ENCODE measurements around the gene ABCG5.

ABCG5 gene

GRCh38 chr2:43800894-43801293, 37.7 kb downstream of the ABCG5 start:
- H3K79me1 ChIP-seq (ENCODE audit: low read length) = no peaks in the 10 kb centered on the region
- no peak overlapping the region for H2BK5ac ChIP-seq (ENCODE audit: low read length)
- H3K79me2 ChIP-seq (ENCODE audit: control insufficient read depth, insufficient read depth, low read length) = no peaks in the 10 kb centered on the region
- H3K18ac ChIP-seq (ENCODE audit: low read length) = no peak overlapping the region
- H3K27me3 ChIP-seq (ENCODE audit: insufficient read depth, low read length, poor library complexity) = no peaks in the 10 kb centered on the region
- H2BK15ac ChIP-seq (replicated peaks; ENCODE audit: low read depth) = no peak overlapping the region
- no peaks in the 10 kb centered on the region for H3K36me3 ChIP-seq (ENCODE audit: control insufficient read depth, insufficient read depth, low read length)
- no peak overlapping the region for H4K8ac ChIP-seq (ENCODE audit: low read depth, low read length)
- no peak for DNase-seq
- H3K56ac ChIP-seq (ENCODE audit: low read length) = no peak overlapping the region
- no peak overlapping the region for H3K4me2 ChIP-seq (ENCODE audit: low read length)
- H3K27ac ChIP-seq (ENCODE audit: low read depth, low read length) = no peak overlapping the region
- no peak overlapping the region for H2BK120ac ChIP-seq (ENCODE audit: low read depth, low read length)
- H3K4me3 ChIP-seq (ENCODE audit: low read length) = no peak overlapping the region
- H3K4me1 ChIP-seq (ENCODE audit: control insufficient read depth, low read depth, low read length) = no peaks in the 10 kb centered on the region
- no peak overlapping the region for H3K23ac ChIP-seq (ENCODE audit: low read length)
- H4K5ac ChIP-seq (ENCODE audit: low read length) = no peak overlapping the region
- no peak overlapping the region for H3K9ac ChIP-seq (ENCODE audit: low read length)
- H2AK5ac ChIP-seq (ENCODE audit: low read length) = no peak overlapping the region
- no peak overlapping the region for H3K4ac ChIP-seq (ENCODE audit: low read depth, low read length)

- no peak overlapping the region for H3K23ac ChIP-seq (ENCODE audit: low read length)
- H4K8ac ChIP-seq (ENCODE audit: low read depth, low read length) = no peak overlapping the region
- no peak overlapping the region for H3K4me2 ChIP-seq (ENCODE audit: low read length)
- H3K36me3 ChIP-seq (ENCODE audit: control insufficient read depth, insufficient read depth, low read length) = no peaks in the 10 kb centered on the region
- H3K4me1 ChIP-seq (ENCODE audit: control insufficient read depth, low read depth, low read length) = no peaks in the 10 kb centered on the region
- H2BK15ac ChIP-seq (replicated peaks; ENCODE audit: low read depth) = no peak overlapping the region
- no peak overlapping the region for H3K4ac ChIP-seq (ENCODE audit: low read depth, low read length)
- no peak overlapping the region for H3K4me3 ChIP-seq (ENCODE audit: low read length)
- WGBS (ENCODE audit: extremely low coverage, insufficient coverage, low lambda C conversion rate) = no CpG with 5 or more reads among the region's 4 CpGs
- DNase-seq = peak; percentile 12
- H3K18ac ChIP-seq (ENCODE audit: low read length) = no peak overlapping the region
- no peak overlapping the region for H4K5ac ChIP-seq (ENCODE audit: low read length)
- no peaks in the 10 kb centered on the region for H3K27me3 ChIP-seq (ENCODE audit: insufficient read depth, low read length, poor library complexity)
- no peak overlapping the region for H2AK5ac ChIP-seq (ENCODE audit: low read length)
- no peaks in the 10 kb centered on the region for H3K79me2 ChIP-seq (ENCODE audit: control insufficient read depth, insufficient read depth, low read length)
- H3K56ac ChIP-seq (ENCODE audit: low read length) = no peak overlapping the region
- no peaks in the 10 kb centered on the region for H3K79me1 ChIP-seq (ENCODE audit: low read length)
- no peak overlapping the region for H3K9ac ChIP-seq (ENCODE audit: low read length)
- no peak overlapping the region for H3K27ac ChIP-seq (ENCODE audit: low read depth, low read length)
- no peak overlapping the region for H2BK120ac ChIP-seq (ENCODE audit: low read depth, low read length)
- no peak overlapping the region for H2BK5ac ChIP-seq (ENCODE audit: low read length)
Measured at GRCh38 chr2:43798300-43798699, 40.3 kb downstream of the ABCG5 start.

DNA sequence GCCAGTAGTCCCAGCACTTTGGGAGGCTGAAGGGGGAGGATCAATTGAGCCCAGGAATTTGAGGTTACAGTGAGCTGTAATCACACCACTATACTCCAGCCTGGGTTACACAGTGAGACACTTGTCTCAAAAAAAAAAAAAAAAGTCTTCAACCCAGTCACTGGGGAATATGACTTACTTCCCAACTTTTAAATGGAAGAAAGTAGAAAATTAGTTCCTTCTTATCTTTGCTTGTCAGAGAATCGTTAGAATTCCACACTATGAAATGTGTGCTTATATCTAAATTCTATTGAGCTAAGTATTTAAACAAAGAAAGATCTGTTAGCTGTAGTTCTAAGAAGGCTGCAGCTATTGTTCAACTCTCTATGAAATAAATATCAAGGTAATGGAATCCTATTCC, 42.4 kb downstream of the ABCG5 start:
- Histone ChIP-seq H3K4me3 (ENCODE audit: low read length) (no peak overlapping the region), H3K9ac (ENCODE audit: low read length) (no peak overlapping the region), H3K79me2 (ENCODE audit: control insufficient read depth, insufficient read depth, low read length) (no peaks in the 10 kb centered on the region), H2AK5ac (ENCODE audit: low read length) (no peak overlapping the region), H3K79me1 (ENCODE audit: low read length) (no peaks in the 10 kb centered on the region), H3K27me3 (ENCODE audit: insufficient read depth, low read length, poor library complexity) (no peaks in the 10 kb centered on the region), H2BK5ac (ENCODE audit: low read length) (no peak overlapping the region), H3K18ac (ENCODE audit: low read length) (no peak overlapping the region), H4K5ac (ENCODE audit: low read length) (no peak overlapping the region), H3K56ac (ENCODE audit: low read length) (no peak overlapping the region), H4K8ac (ENCODE audit: low read depth, low read length) (no peak overlapping the region), H2BK120ac (ENCODE audit: low read depth, low read length) (no peak overlapping the region), H3K4me1 (ENCODE audit: control insufficient read depth, low read depth, low read length) (no peaks in the 10 kb centered on the region), H3K36me3 (ENCODE audit: control insufficient read depth, insufficient read depth, low read length) (no peaks in the 10 kb centered on the region), H3K4me2 (ENCODE audit: low read length) (no peak overlapping the region), H3K23ac (ENCODE audit: low read length) (no peak overlapping the region), H2BK15ac (replicated peaks; ENCODE audit: low read depth) (no peak overlapping the region), H3K4ac (ENCODE audit: low read depth, low read length) (no peak overlapping the region), H3K27ac (ENCODE audit: low read depth, low read length) (no peak overlapping the region)
- no peak for DNase-seq
- WGBS (ENCODE audit: extremely low coverage, insufficient coverage, low lambda C conversion rate) = no CpG with 5 or more reads among the region's 1 CpG

DNA sequence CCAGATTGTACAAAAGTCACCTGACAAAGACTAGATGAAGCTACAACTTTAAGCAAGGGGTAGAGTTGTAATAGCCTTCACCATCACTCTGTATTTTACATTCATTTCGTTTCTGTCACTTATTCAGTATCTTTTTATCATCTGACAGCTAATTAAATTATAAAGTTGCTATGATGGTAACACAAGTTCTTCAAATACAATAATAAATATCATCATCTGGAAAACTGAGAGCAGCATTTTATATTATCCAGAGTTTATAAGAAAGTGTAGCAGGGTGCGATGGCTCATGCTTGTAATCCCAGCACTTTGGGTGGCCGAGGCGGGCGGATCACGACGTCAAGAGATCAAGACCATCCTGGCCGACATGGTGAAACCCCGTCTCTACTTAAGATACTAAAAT, 43.7 kb downstream of the ABCG5 start:
- DNase-seq = no peak
- H3K56ac ChIP-seq (ENCODE audit: low read length) = no peak overlapping the region
- H3K79me1 ChIP-seq (ENCODE audit: low read length) = no peaks in the 10 kb centered on the region
- no peak overlapping the region for H3K9ac ChIP-seq (ENCODE audit: low read length)
- H3K4me3 ChIP-seq (ENCODE audit: low read length) = no peak overlapping the region
- no peak overlapping the region for H2BK120ac ChIP-seq (ENCODE audit: low read depth, low read length)
- no peak overlapping the region for H4K8ac ChIP-seq (ENCODE audit: low read depth, low read length)
- no peak overlapping the region for H3K23ac ChIP-seq (ENCODE audit: low read length)
- no peak overlapping the region for H3K4me2 ChIP-seq (ENCODE audit: low read length)
- H3K27me3 ChIP-seq (ENCODE audit: insufficient read depth, low read length, poor library complexity) = no peaks in the 10 kb centered on the region
- no peak overlapping the region for H2BK15ac ChIP-seq (replicated peaks; ENCODE audit: low read depth)
- H3K4ac ChIP-seq (ENCODE audit: low read depth, low read length) = no peak overlapping the region
- H4K5ac ChIP-seq (ENCODE audit: low read length) = no peak overlapping the region
- no peak overlapping the region for H3K27ac ChIP-seq (ENCODE audit: low read depth, low read length)
- no peaks in the 10 kb centered on the region for H3K4me1 ChIP-seq (ENCODE audit: control insufficient read depth, low read depth, low read length)
- no peak overlapping the region for H2AK5ac ChIP-seq (ENCODE audit: low read length)
- H2BK5ac ChIP-seq (ENCODE audit: low read length) = no peak overlapping the region
- H3K79me2 ChIP-seq (ENCODE audit: control insufficient read depth, insufficient read depth, low read length) = no peaks in the 10 kb centered on the region
- no CpG with 5 or more reads among the region's 9 CpGs for WGBS (ENCODE audit: extremely low coverage, insufficient coverage, low lambda C conversion rate)
- H3K18ac ChIP-seq (ENCODE audit: low read length) = no peak overlapping the region
- no peaks in the 10 kb centered on the region for H3K36me3 ChIP-seq (ENCODE audit: control insufficient read depth, insufficient read depth, low read length)

DNA sequence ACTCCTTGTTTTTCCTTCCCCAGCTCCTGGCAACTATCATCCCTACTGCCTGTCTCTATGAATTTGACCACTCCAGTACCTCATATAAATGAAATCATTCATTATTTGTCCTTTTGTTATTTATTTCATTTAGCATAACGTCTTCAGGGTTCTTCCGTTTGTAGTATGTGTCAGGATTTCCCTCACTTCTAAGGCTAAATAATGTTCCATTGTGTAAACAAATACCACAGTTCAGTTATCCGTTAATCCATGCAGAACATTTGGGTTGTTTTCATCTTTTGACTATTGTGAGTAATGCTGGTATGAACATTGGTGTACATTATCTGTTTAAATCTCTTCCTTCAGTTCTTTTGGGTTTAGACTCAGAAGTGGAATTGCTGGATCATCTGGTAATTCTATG, 46.0 kb downstream of the ABCG5 start:
- Histone ChIP-seq H2BK15ac (replicated peaks; ENCODE audit: low read depth) (no peak overlapping the region), H3K27me3 (ENCODE audit: insufficient read depth, low read length, poor library complexity) (no peaks in the 10 kb centered on the region), H3K18ac (ENCODE audit: low read length) (no peak overlapping the region), H3K4me3 (ENCODE audit: low read length) (no peak overlapping the region), H4K8ac (ENCODE audit: low read depth, low read length) (no peak overlapping the region), H3K36me3 (ENCODE audit: control insufficient read depth, insufficient read depth, low read length) (no peaks in the 10 kb centered on the region), H3K56ac (ENCODE audit: low read length) (no peak overlapping the region), H2BK120ac (ENCODE audit: low read depth, low read length) (no peak overlapping the region), H3K4me1 (ENCODE audit: control insufficient read depth, low read depth, low read length) (no peaks in the 10 kb centered on the region), H2AK5ac (ENCODE audit: low read length) (no peak overlapping the region), H3K9ac (ENCODE audit: low read length) (no peak overlapping the region), H3K23ac (ENCODE audit: low read length) (no peak overlapping the region), H3K79me1 (ENCODE audit: low read length) (no peaks in the 10 kb centered on the region), H3K4ac (ENCODE audit: low read depth, low read length) (no peak overlapping the region), H3K27ac (ENCODE audit: low read depth, low read length) (no peak overlapping the region), H3K79me2 (ENCODE audit: control insufficient read depth, insufficient read depth, low read length) (no peaks in the 10 kb centered on the region), H3K4me2 (ENCODE audit: low read length) (no peak overlapping the region), H2BK5ac (ENCODE audit: low read length) (no peak overlapping the region), H4K5ac (ENCODE audit: low read length) (no peak overlapping the region)
- no peak for DNase-seq
- WGBS (ENCODE audit: extremely low coverage, insufficient coverage, low lambda C conversion rate) = no CpG with 5 or more reads among the region's 3 CpGs

DNA sequence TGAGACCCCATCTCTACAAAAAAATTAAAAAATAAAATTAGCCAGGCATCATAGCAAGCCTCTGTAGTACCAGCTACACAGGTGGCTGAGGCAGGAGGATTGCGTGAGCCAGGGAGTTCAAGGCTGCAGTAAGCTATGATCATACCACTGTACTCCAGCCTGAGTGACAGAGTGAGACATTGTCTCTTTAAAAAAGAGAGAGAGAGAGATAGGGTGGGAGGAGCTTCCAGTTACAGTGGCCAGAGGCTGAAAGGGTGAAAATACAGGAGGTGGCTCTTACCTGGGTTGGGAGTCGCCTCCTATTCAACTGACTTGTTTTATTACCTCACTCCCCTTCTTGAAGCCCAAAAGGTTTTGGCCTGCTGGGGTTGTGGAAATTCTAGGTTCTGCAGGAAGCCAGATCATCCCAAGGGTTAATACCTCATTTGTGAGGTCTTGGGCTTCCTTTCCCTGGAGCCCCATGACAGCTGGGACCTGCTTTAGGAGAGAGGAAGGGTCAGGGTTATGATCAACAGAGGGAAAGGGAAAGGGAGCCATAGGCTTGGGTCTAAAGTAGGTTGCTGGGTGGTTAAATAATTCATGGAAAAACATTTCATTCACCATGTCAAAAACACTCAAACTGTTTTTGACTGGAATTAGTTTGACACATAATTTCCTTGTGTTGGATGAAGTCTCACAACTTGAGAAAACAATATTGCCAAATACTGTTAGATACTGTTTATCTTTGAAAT, 47.4 kb downstream of the ABCG5 start:
- no peak for DNase-seq
- Histone ChIP-seq H2BK15ac (replicated peaks; ENCODE audit: low read depth) (no peak overlapping the region), H3K27me3 (ENCODE audit: insufficient read depth, low read length, poor library complexity) (no peaks in the 10 kb centered on the region), H4K5ac (ENCODE audit: low read length) (no peak overlapping the region), H2BK5ac (ENCODE audit: low read length) (no peak overlapping the region), H3K4me2 (ENCODE audit: low read length) (no peak overlapping the region), H3K36me3 (ENCODE audit: control insufficient read depth, insufficient read depth, low read length) (no peaks in the 10 kb centered on the region), H2BK120ac (ENCODE audit: low read depth, low read length) (no peak overlapping the region), H3K4me3 (ENCODE audit: low read length) (no peak overlapping the region), H3K79me1 (ENCODE audit: low read length) (no peaks in the 10 kb centered on the region), H3K27ac (ENCODE audit: low read depth, low read length) (no peak overlapping the region), H3K23ac (ENCODE audit: low read length) (no peak overlapping the region), H3K9ac (ENCODE audit: low read length) (no peak overlapping the region), H4K8ac (ENCODE audit: low read depth, low read length) (no peak overlapping the region), H3K18ac (ENCODE audit: low read length) (no peak overlapping the region), H3K79me2 (ENCODE audit: control insufficient read depth, insufficient read depth, low read length) (no peaks in the 10 kb centered on the region), H3K4ac (ENCODE audit: low read depth, low read length) (no peak overlapping the region), H3K4me1 (ENCODE audit: control insufficient read depth, low read depth, low read length) (no peaks in the 10 kb centered on the region), H3K56ac (ENCODE audit: low read length) (no peak overlapping the region), H2AK5ac (ENCODE audit: low read length) (no peak overlapping the region)
- no CpG with 5 or more reads among the region's 2 CpGs for WGBS (ENCODE audit: extremely low coverage, insufficient coverage, low lambda C conversion rate)
